Superior temporal gyrus (tissue), 1 donor: ENCODE measurements around the gene SPATA9.
"Not testable (repeated sequence)": the region's sequence is repeated elsewhere in the genome, so short reads cannot be mapped to it uniquely, and the experiment has no call there.

Experiments
- DNase-seq: peaks from one replicate; pipeline ENCODE4 v3.0.0-alpha.2; 2016; ENCODE audit errors: extremely low spot score

The SPATA9 gene

GRCh38 chr5:95646226-95646568 is 36.6 kb downstream of the SPATA9 start:
- DNase-seq: not testable (repeated sequence)

DNA sequence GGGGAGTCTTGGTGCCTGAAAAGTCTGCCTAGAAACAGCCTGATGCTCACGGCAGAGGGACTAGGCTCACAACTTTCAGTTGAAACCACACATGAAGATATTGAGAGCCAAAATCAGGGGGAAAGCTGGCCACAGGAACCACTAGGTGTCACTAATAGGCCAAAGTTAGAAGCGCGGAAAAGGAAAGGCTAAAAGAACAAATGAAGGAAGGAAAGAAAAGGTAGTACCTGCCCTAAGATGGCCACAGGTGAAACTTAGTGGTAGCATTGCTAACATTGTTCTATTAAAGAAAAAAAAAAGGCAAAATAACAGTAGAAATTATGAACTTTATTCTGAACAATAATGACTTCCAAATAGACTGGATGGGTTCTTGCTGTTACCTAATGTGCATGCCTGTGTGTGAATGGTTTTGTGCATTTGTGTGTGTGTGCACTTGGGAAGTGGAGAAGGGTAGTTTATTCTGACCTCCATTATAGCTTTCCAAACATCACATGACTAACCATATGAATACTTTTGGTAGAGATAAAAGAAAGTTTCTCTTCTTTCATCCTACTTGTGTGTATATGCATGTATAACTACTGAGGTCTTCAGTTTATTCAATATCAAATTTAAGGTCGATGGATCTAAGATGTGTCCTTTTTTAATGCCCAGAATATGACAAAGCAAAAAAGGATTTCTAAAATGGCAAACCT is 38.3 kb downstream of the SPATA9 start:
- DNase-seq: peak; percentile 87

DNA sequence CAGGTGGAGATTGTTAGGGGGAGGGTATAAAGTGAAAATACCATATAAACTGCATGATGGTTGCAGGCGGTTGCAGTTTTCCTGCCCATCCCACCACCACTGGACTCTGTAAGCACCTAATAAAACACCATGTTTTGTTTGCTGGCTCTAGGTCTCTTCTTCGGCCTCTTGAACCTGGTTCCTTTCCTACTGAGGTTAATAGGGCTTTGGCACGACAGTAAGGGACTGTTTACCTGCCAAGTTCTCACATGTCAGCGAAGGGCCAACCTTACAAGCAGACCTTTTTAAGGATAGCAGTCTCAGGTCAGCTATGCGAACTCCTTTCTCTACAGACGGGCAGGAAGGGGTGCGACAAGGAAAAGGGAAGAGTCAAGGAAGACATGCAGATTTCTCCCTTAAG is 39.6 kb downstream of the SPATA9 start:
- no peak for DNase-seq

- DNase-seq: no peak
Measured at GRCh38 chr5:95641741-95642220, 41.0 kb downstream of the SPATA9 start.

- no peak for DNase-seq
Measured at GRCh38 chr5:95638632-95639031, 44.2 kb downstream of the SPATA9 start.

GRCh38 chr5:95634081-95634480 is 48.7 kb downstream of the SPATA9 start:
- no peak for DNase-seq

- DNase-seq: no peak
Measured at GRCh38 chr5:95633671-95634070, 49.1 kb downstream of the SPATA9 start.

- not testable (repeated sequence) for DNase-seq
Measured at GRCh38 chr5:95632942-95633341, 49.8 kb downstream of the SPATA9 start.

DNA sequence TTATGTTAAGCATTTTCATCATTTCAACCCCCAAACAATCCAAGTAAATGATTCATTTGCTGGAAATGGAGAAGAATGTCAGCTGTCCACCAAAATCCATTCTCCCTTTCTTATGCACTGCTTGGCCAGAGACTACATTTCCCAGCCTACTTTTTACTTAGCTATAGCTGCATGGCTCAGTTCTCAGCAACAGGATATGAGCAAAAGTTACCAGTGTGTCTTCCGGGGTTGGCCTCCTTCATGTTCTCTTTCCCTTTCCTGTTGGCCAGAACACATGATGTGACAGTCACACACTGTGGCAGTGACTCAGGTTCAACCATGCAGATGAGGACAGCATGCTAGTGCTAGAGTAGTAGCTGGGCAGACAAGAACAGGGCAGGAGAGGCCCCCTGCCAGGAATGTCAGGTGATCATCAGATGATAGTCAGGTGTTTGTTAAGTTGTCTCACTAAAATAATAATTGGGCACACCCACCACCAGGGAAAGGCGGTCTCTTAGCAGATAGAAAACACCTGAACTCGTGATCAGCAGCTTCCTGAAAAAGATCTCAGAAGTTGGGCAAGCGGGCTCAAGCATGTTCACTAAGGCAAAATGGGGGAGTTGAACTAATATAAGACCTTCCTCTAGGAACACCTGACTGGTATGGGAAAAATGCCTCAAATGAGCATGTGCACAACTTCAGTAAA is 50.7 kb downstream of the SPATA9 start:
- DNase-seq: no peak

GRCh38 chr5:95631255-95631958 is 51.4 kb downstream of the SPATA9 start:
- no peak for DNase-seq

DNA sequence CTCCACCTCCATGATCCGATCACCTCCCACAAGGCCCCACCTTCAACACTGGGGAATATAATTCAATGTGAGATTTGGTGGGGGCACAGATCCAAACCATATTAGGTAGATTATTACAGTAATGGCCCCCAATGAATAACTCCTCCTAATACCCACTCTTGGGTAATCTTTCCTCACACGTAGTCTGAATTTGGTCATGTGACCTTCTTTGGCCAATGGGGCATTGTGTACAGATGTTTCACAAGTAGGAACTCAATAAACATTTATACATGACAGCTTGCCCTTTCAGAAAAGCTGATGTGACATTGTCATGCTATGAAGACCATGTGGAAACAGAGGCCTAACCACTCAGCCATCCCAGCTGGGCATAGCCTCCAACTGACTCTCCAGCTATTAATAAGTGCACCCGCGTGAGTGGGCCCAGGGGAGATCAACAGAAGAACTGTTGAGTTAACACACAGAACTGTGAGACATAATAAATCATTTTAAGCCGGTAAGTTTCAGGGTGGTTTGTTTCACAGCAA is 52.3 kb downstream of the SPATA9 start:
- no peak for DNase-seq

DNA sequence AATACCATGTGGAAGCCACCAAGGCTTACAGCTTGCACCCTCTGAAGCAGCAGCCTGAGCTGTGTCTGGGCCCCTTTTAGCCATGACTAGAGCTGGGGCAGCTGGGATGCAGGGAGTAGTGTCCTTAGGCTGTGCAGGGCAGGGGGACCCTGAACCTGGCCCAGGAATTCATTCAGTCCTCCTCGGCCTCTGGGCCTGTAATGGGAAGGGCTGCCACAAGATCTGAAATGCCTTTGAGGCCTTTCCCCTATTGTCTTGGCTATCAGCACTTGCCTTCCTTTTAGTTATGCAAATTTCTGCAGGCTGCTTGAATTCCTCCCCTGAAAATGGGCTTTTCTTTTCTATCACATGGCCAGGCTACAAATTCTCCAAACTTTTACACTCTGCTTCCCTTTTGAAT is 53.9 kb downstream of the SPATA9 start:
- DNase-seq: no peak

GRCh38 chr5:95627971-95628810 is 54.6 kb downstream of the SPATA9 start:
- no peak for DNase-seq

GRCh38 chr5:95626701-95627100 is 56.1 kb downstream of the SPATA9 start:
- DNase-seq: peak; percentile 35

GRCh38 chr5:95624368-95624767 is 58.4 kb downstream of the SPATA9 start:
- DNase-seq: no peak

GRCh38 chr5:95623706-95624105 is 59.1 kb downstream of the SPATA9 start:
- DNase-seq: no peak

DNA sequence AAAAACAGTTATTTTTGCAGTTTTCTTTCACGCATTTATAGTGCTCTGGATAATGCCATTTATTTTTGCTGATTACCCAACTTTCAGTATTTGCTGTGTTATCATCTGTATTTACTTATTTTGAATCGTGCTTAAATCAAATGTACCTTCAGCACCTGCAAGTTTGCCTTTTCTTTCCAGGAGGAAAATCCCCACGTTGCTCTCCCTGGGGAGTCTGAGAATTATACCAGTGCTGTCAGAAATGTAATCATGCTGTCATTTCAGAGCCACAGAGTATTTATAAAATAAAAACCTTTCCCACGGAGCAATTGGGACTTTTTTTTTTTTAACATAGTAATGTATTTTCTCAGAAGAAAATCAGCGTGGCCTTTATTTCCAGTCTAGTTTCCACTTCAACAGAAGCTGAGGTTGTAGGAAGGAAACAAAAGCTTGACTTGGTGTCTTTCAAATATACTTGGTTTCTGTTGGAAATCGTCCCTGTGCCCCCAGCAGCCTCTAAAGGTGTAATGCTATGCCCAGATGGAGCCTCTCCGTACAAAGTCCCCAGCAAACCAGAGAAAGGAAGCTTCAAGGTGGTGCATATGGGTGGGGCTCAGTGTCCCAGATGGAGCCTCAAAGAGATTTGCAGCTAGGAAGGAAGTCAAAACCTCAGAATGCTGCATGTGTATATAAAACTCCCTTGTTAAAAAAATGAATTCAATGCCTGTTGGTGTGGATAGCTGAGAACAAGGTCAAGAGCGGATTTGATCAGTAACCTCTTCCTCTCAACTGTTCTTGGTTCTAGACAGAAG is 60.8 kb downstream of the SPATA9 start:
- DNase-seq: no peak

DNA sequence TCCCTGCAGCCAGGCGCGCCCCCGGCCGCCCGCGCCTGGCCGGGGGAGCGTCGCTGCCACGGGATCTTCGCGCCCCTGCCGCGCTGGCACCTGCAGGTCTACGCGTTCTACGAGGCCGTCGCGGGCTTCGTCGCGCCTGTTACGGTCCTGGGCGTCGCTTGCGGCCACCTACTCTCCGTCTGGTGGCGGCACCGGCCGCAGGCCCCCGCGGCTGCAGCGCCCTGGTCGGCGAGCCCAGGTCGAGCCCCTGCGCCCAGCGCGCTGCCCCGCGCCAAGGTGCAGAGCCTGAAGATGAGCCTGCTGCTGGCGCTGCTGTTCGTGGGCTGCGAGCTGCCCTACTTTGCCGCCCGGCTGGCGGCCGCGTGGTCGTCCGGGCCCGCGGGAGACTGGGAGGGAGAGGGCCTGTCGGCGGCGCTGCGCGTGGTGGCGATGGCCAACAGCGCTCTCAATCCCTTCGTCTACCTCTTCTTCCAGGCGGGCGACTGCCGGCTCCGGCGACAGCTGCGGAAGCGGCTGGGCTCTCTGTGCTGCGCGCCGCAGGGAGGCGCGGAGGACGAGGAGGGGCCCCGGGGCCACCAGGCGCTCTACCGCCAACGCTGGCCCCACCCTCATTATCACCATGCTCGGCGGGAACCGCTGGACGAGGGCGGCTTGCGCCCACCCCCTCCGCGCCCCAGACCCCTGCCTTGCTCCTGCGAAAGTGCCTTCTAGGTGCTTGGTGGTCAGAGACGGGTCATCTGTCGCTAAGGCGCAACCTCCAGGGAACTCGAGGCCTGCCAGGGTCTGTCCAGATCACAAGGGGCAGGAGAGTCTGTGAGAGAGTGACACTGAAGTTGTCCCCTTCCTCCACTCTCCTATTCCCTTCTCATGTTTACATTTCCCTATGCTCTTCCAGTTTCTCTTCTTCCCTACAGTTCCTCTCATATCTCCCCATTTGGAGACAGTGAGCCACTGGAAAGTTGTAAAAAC is 61.6 kb downstream of the SPATA9 start:
- peak; percentile 38 for DNase-seq

DNA sequence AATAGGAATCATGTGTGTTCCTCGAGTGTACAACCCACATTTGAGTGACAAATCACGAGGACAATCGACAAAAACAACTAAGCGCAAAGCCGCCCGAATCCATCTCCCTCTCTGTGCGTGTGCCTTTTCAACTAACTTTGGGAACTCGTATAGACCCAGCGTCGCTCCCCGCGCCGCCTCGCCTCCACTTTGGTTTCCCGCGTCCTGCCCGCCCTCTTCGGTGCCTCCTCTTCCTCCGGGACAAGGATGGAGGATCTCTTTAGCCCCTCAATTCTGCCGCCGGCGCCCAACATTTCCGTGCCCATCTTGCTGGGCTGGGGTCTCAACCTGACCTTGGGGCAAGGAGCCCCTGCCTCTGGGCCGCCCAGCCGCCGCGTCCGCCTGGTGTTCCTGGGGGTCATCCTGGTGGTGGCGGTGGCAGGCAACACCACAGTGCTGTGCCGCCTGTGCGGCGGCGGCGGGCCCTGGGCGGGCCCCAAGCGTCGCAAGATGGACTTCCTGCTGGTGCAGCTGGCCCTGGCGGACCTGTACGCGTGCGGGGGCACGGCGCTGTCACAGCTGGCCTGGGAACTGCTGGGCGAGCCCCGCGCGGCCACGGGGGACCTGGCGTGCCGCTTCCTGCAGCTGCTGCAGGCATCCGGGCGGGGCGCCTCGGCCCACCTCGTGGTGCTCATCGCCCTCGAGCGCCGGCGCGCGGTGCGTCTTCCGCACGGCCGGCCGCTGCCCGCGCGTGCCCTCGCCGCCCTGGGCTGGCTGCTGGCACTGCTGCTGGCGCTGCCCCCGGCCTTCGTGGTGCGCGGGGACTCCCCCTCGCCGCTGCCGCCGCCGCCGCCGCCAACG is 62.5 kb downstream of the SPATA9 start, which contains the start of gene GPR150:
Gene GPR150 (plus strand): TSS at position 58 of the 840 bp plus-strand sequence. CDS start 189 bp downstream, at position 247.
- peak; percentile 68 for DNase-seq
